ENCODE results near the gene SIM2. TPM values are rescaled to one million over a fixed set of nuclear protein-coding genes. Genes with fewer than 3 reads are reported as not detected.

SIM2 gene
- total RNA-seq, 1 experiment from 2014 or later: not detected

GRCh38 chr21:36661511-36662309, 37.2 kb upstream of the SIM2 start:
- no peaks in the 10 kb centered on the region for H3K9me3 ChIP-seq (ENCODE audit: control insufficient read depth, low read depth, low read length)
- H3K56ac ChIP-seq (ENCODE audit: insufficient read length, low read depth, low read length): no peak overlapping the region
- H2AK5ac ChIP-seq (ENCODE audit: insufficient read length, low read length): no peak overlapping the region
- Mint-ChIP-seq H3K36me3 (ENCODE audit: insufficient read depth in 1 of 3, low read depth in 3 of 3) (no peaks in the 10 kb centered on the region), H3K27ac (no peak overlapping the region; a peak in 1 of 7 replicates), H3K9me3 (no peaks in the 10 kb centered on the region), H3K4me1 (peaks cover 3 to 20% of the 10 kb centered on the region in 2 experiments), H3K27me3 (ENCODE audit: low read depth) (peaks cover 45% of the 10 kb centered on the region), H3K4me3 (0 out of 5 replicates have a peak overlapping the region, but pooled peaks of 1 of the 2 experiments have one; percentile 31)
- no peak overlapping the region for H3K4me2 ChIP-seq (ENCODE audit: insufficient read depth, insufficient read length, low read length)
- no peaks in the 10 kb centered on the region for H3K23me2 ChIP-seq (ENCODE audit: insufficient read length, low read depth, low read length, poor library complexity, severe bottlenecking)
- H3K23ac ChIP-seq (ENCODE audit: insufficient read length, low read depth, low read length): no peak overlapping the region
- H3K27me3 ChIP-seq (ENCODE audit: insufficient read depth, low read length): no peaks in the 10 kb centered on the region
- no CpG with 5 or more reads among the region's 11 CpGs for WGBS (ENCODE audit: extremely low coverage, insufficient read length, low lambda C conversion rate)
- no peak overlapping the region for H3K14ac ChIP-seq (ENCODE audit: insufficient read depth, low read length)
- no peak overlapping the region for H2BK5ac ChIP-seq (ENCODE audit: insufficient read length, low read length)
- no peaks in the 10 kb centered on the region for H3K79me1 ChIP-seq (ENCODE audit: insufficient read depth, low read depth, low read length, poor library complexity, severe bottlenecking)
- H4K8ac ChIP-seq (replicated peaks; ENCODE audit: insufficient read length, low read depth, low read length): no peak overlapping the region
- H3K4me1 ChIP-seq (ENCODE audit: insufficient read depth, low read length): peaks cover 4% of the 10 kb centered on the region; the same call in 1 of the 2 replicates
- H3K9ac ChIP-seq (ENCODE audit: extremely low read depth, insufficient read length, low read length): no peak overlapping the region
- no peak overlapping the region for H3K27ac ChIP-seq (ENCODE audit: insufficient read length, low read depth, low read length)
- H2AFZ ChIP-seq (ENCODE audit: low read length): no peak overlapping the region
- no peak overlapping the region for H3K18ac ChIP-seq (ENCODE audit: insufficient read length, low read depth, low read length)
- H3K79me2 ChIP-seq (ENCODE audit: insufficient read depth, low read length): no peaks in the 10 kb centered on the region
- H2BK20ac ChIP-seq (ENCODE audit: low read depth, low read length, poor library complexity, severe bottlenecking): no peak overlapping the region
- no peak overlapping the region for H4K5ac ChIP-seq (ENCODE audit: insufficient read length, low read depth, low read length)
- no peaks in the 10 kb centered on the region for H4K20me1 ChIP-seq (ENCODE audit: control insufficient read depth, insufficient read depth, insufficient read length)
- H2BK120ac ChIP-seq (ENCODE audit: low read depth, low read length, poor library complexity, severe bottlenecking): no peak overlapping the region
- no peak overlapping the region for H2BK12ac ChIP-seq (ENCODE audit: insufficient read length, low read depth, low read length)
- no peak overlapping the region for H2BK15ac ChIP-seq (ENCODE audit: low read depth, low read length)
- TF ChIP-seq CTCF (conservative IDR thresholded peaks at IDR 0.05): peak; percentile 75
- H4K91ac ChIP-seq (ENCODE audit: insufficient read length, low read depth, low read length): no peak overlapping the region
- peak; percentile 58 for DNase-seq
- H3T11ph ChIP-seq (ENCODE audit: low read length): no peak overlapping the region
- no peak overlapping the region for H3K4ac ChIP-seq (ENCODE audit: low read depth, low read length)

Data from H9 (cell line).